Measurements from ENCODE around the gene POLR2E. TPM values are rescaled to one million over a fixed set of nuclear protein-coding genes. Genes with fewer than 3 reads are reported as not detected.

Gene POLR2E
- total and polyA plus RNA-seq, 10 of the 15 experiments (the other 5 are each of a cell fraction or from before 2014, with no cell fraction given): 4.0 to 487 (median 200) TPM

- no peak for TF ChIP-seq CEBPB (IDR thresholded peaks at IDR 0.05; ENCODE audit: borderline replicate concordance in 1 of 2, low read depth in 2 of 2, low read length in 2 of 2)
- TF ChIP-seq RAD51 (IDR thresholded peaks at IDR 0.05): peak; percentile 36
- TF ChIP-seq MXI1 (IDR thresholded peaks at IDR 0.05; ENCODE audit: low read depth, low read length): peak; percentile 17; the same call in 1 of the 2 replicates
- TF ChIP-seq EED (IDR thresholded peaks at IDR 0.05; ENCODE audit: low read depth): peak; percentile 58
- no peak for TF ChIP-seq ZNF274 (IDR thresholded peaks at IDR 0.05; ENCODE audit: insufficient read depth, insufficient read length)
Measured at GRCh38 chr19:1102407-1103131, 7.4 kb upstream of the POLR2E start (continued).

GRCh38 chr19:1101337-1101698, 6.1 kb upstream of the POLR2E start:
- peak overlapping the region; percentile 6 for H2AFZ ChIP-seq (ENCODE audit: control insufficient read depth, low read depth, low read length)
- H3K4me1 ChIP-seq (ENCODE audit: control insufficient read depth, insufficient read depth, low read length): peaks cover 38% of the 10 kb centered on the region
- peak overlapping the region; percentile 49; the same call in 1 of the 2 replicates for H3K9ac ChIP-seq (ENCODE audit: control insufficient read depth, insufficient read depth, low read length)

More at GRCh38 chr19:1101337-1101698, 6.1 kb upstream of the POLR2E start:
- intact Hi-C loops (cut with micrococcal nuclease; ENCODE audit: unreplicated experiment): loop anchor here (5.0 kb wide), 2 partner anchors 81 to 141 kb away; partner anchors contain the start of gene ATP5F1D
- DNase-seq (ENCODE audit: low read depth, low spot score): no peak
- TF ChIP-seq RFX5 (IDR thresholded peaks at IDR 0.05; ENCODE audit: low read depth, low read length) (no peak), NR2F1 (conservative IDR thresholded peaks at IDR 0.05) (no peak; the same call in 1 of the 2 replicates), SUZ12 (IDR thresholded peaks at IDR 0.05; ENCODE audit: unreplicated experiment) (no peak), MTA2 (IDR thresholded peaks at IDR 0.05; ENCODE audit: low read depth) (no peak), KAT2A (conservative IDR thresholded peaks at IDR 0.05; ENCODE audit: control insufficient read depth, low read depth, low read length) (no peak), ZNF24 (IDR thresholded peaks at IDR 0.05) (no peak), STAT1 (conservative IDR thresholded peaks at IDR 0.05) (no peak)
- TF ChIP-seq, protein P1, sequence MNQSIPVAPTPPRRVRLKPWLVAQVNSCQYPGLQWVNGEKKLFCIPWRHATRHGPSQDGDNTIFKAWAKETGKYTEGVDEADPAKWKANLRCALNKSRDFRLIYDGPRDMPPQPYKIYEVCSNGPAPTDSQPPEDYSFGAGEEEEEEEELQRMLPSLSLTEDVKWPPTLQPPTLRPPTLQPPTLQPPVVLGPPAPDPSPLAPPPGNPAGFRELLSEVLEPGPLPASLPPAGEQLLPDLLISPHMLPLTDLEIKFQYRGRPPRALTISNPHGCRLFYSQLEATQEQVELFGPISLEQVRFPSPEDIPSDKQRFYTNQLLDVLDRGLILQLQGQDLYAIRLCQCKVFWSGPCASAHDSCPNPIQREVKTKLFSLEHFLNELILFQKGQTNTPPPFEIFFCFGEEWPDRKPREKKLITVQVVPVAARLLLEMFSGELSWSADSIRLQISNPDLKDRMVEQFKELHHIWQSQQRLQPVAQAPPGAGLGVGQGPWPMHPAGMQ (IDR thresholded peaks at IDR 0.05; ENCODE audit: borderline replicate concordance): no peak
- Histone ChIP-seq H3K4me3 (peak overlapping the region; percentile 28; the same call in 1 of the 2 replicates), H3K79me2 (ENCODE audit: control insufficient read depth, insufficient read depth, low read length) (peaks cover 9% of the 10 kb centered on the region), H3K36me3 (ENCODE audit: control insufficient read depth in 2 of 2, insufficient read depth in 2 of 2, low read length in 1 of 2) (peaks cover 0 to 3% of the 10 kb centered on the region in 2 experiments; a peak in 2 of 4 replicates), H4K20me1 (ENCODE audit: control insufficient read depth, insufficient read depth) (no peaks in the 10 kb centered on the region; the same call in 1 of the 2 replicates), H3K27me3 (replicated peaks in 1 of 2; ENCODE audit: control insufficient read depth in 2 of 2, insufficient read depth in 2 of 2, low read length in 1 of 2) (no peaks in the 10 kb centered on the region), H3K4me2 (ENCODE audit: control insufficient read depth, insufficient read depth) (peak overlapping the region; percentile 71; the same call in 1 of the 2 replicates), H3K27ac (ENCODE audit: control insufficient read depth, insufficient read depth) (peak overlapping the region; percentile 90), H3K9me3 (replicated peaks; ENCODE audit: control insufficient read depth, insufficient read depth, low read length) (no peaks in the 10 kb centered on the region; the same call in 2 of the 3 replicates)
- in situ Hi-C loops (cut with MboI): no loop called here
- FAIRE-seq: no peak
- ChIA-PET RAD21 (ENCODE audit: unreplicated experiment) (interaction anchor here (2.7 kb wide), 1 partner anchor 44 kb away, joined by 9 read pairs; no protein-coding TSS in a partner anchor), SMC1A (ENCODE audit: uncharacterized antibody, unreplicated experiment) (interaction anchor here (1.0 to 1.3 kb wide), 4 partner anchors 30 to 143 kb away, joined by 3 to 5 read pairs (median 3); partner anchors contain the start of gene ARHGAP45), POLR2A (interaction anchor here (0.9 to 4.0 kb wide), 5 partner anchors 25 to 103 kb away, joined by 3 to 45 read pairs (median 5); partner anchors contain the start of gene ARHGAP45), CTCF (interaction anchor here (0.9 to 1.1 kb wide), 3 partner anchors 25 to 143 kb away, joined by 3 to 4 read pairs (median 4); no protein-coding TSS in a partner anchor)
- WGBS (ENCODE audit: insufficient coverage, insufficient replicate concordance, low lambda C conversion rate, missing lambda C conversion rate): 51% methylated on average over 9 of the region's 9 CpGs
- no peak for ATAC-seq
- BruUV-seq (replicated peaks): no TSS peak

Data from GM12878 (cell line).